PC-3 (cell line): ENCODE results near the gene SYT1. TPM values are rescaled to one million over a fixed set of nuclear protein-coding genes. Genes with fewer than 3 reads are reported as not detected.

ENCODE experiments used
- ATAC-seq: fragments of 200-7000 bp; cut with Tn5 transposase; 2 replicates; pipeline ENCODE4 v1.9.1; 2020; ENCODE audit warnings: mild to moderate bottlenecking, moderate library complexity
- BruUV-seq: library from RNA; stranded (reverse); fragments of 400-500 nt; replicated peaks from 2 replicates; lab custom pipeline; 2021; lab: Mats Ljungman, UMichigan
- CTCF ChIA-PET: fragments of 300-600 bp; sonication (Branson Sonifier 250); formaldehyde crosslinking; loops from one replicate; lab custom pipeline; 2022; ENCODE audit warnings: antibody characterized with exemption; lab: Charles Lee
- POLR2A ChIA-PET: fragments of 300-600 bp; sonication (Branson Sonifier 250); formaldehyde crosslinking; loops from one replicate; lab custom pipeline; 2022; ENCODE audit warnings: antibody characterized with exemption; ENCODE audit not compliant: unreplicated experiment; lab: Charles Lee
- DNase-seq: peaks from one replicate; pipeline ENCODE4 v3.0.0-alpha.2; 2015
- H2AFZ ChIP-seq: fragments of 300-600 bp; sonication (generic); 2 replicates; pipeline ENCODE4 v1.6.0; 2016; ENCODE audit warnings: antibody characterized with exemption, low read length
- H3F3A ChIP-seq: fragments of 300-600 bp; sonication (generic); one replicate; pipeline ENCODE4 v1.6.0; 2017; ENCODE audit warnings: antibody characterized with exemption, low read length, control low read depth, mild to moderate bottlenecking; ENCODE audit not compliant: unreplicated experiment
- H3K27ac ChIP-seq: fragments of 300-600 bp; sonication (generic); 2 replicates; pipeline ENCODE4 v1.5.1; 2016; ENCODE audit warnings: mild to moderate bottlenecking, low read length
- H3K27me3 ChIP-seq: fragments of 300-600 bp; sonication (generic); 2 replicates; pipeline ENCODE4 v1.6.1; 2016; ENCODE audit warnings: low read length, mixed read lengths
- H3K36me3 ChIP-seq: fragments of 300-600 bp; sonication (generic); 2 replicates; pipeline ENCODE4 v1.6.1; 2016; ENCODE audit warnings: low read depth, mixed run types, low read length, mixed read lengths
- H3K4me1 ChIP-seq: fragments of 300-600 bp; sonication (generic); 2 replicates; pipeline ENCODE4 v1.5.1; 2016; ENCODE audit warnings: low read length; ENCODE audit not compliant: insufficient read depth
- H3K4me2 ChIP-seq: fragments of 300-600 bp; sonication (generic); 2 replicates; pipeline ENCODE4 v1.6.0; 2016; ENCODE audit warnings: low read length
- H3K4me3 ChIP-seq: fragments of 300-600 bp; sonication (generic); 2 replicates; pipeline ENCODE4 v1.5.1; 2016; ENCODE audit warnings: mild to moderate bottlenecking, low read length, mixed read lengths
- H3K79me2 ChIP-seq: fragments of 300-600 bp; sonication (generic); 2 replicates; pipeline ENCODE4 v1.6.1; 2017; ENCODE audit warnings: low read length, mixed read lengths
- H3K9ac ChIP-seq: fragments of 300-600 bp; sonication (generic); 2 replicates; pipeline ENCODE4 v1.6.0; 2016; ENCODE audit warnings: mild to moderate bottlenecking, low read length
- H3K9me2 ChIP-seq: fragments of 300-600 bp; sonication (generic); replicated peaks from 2 replicates; pipeline ENCODE4 v1.6.1; 2016; ENCODE audit warnings: mixed run types, low read length, mixed read lengths
- H3K9me3 ChIP-seq: fragments of 300-600 bp; sonication (generic); 2 replicates; pipeline ENCODE4 v1.6.1; 2016; ENCODE audit warnings: low read length, mixed read lengths
- H4K20me1 ChIP-seq: fragments of 300-600 bp; sonication (generic); 2 replicates; pipeline ENCODE4 v1.6.1; 2016; ENCODE audit warnings: low read length, mixed read lengths
- EZH2 ChIP-seq: fragments of 300-600 bp; sonication (generic); IDR thresholded peaks from one replicate; pipeline ENCODE4 v1.6.1; 2017; ENCODE audit warnings: antibody characterized with exemption, mild to moderate bottlenecking, low read length; ENCODE audit not compliant: unreplicated experiment
- EZH2phosphoT487 ChIP-seq: fragments of 300-600 bp; sonication (generic); IDR thresholded peaks from 2 replicates; pipeline ENCODE4 v1.6.1; 2018; ENCODE audit warnings: mild to moderate bottlenecking, antibody characterized with exemption, low read length, borderline replicate concordance
- intact Hi-C: fragments of 100-400 bp; cut with micrococcal nuclease; formaldehyde crosslinking; loops from 2 replicates; pipeline ENCODE4 v1.9.0; 2023
- total RNA-seq: library from RNA; depleted of rRNA; stranded (reverse); fragments of >200 nt; gene quantifications from 2 replicates; pipeline ENCODE4 v1.2.3, GENCODE V29; 2014
- TF ChIP-seq, protein P1 (sequence below): fragments of 300-600 bp; sonication (generic); conservative IDR thresholded peaks from 2 replicates; pipeline ENCODE4 v1.5.1; 2017; ENCODE audit warnings: antibody characterized with exemption, low read depth, mild to moderate bottlenecking, low read length

SYT1 gene
- total RNA-seq, 1 experiment from 2014 or later: 0.51 TPM

DNA sequence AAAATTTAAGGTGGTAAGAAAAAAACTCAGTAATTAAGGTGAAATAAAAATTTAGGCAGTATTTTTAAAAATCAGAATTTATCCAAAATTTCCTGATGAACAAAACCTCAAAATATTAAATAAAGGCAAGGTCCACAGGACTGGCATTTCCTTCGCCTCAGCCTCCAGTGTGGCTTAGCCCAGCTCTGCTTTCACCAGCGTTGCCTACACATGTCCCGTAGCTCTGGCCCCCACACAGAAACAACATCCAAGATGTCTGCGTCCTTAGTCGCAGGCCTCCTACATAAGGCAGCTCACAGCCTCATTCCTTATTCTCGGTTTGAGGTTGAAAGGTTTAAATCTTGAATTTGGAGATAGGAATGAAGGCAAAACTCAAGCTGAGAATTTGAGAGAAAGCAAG, 274.3 kb downstream of the SYT1 start:
- ATAC-seq (no peak), DNase-seq (no peak)
- Histone ChIP-seq H3K27me3 (no peaks in the 10 kb centered on the region), H3K27ac (no peak overlapping the region), H3K9me3 (no peaks in the 10 kb centered on the region), H3K79me2 (no peaks in the 10 kb centered on the region), H2AFZ (no peak overlapping the region), H3K4me2 (no peak overlapping the region), H3K9ac (no peak overlapping the region), H3K4me1 (no peaks in the 10 kb centered on the region), H3F3A (no peaks in the 10 kb centered on the region), H3K4me3 (no peak overlapping the region), H3K36me3 (no peaks in the 10 kb centered on the region), H3K9me2 (no peaks in the 10 kb centered on the region), H4K20me1 (no peaks in the 10 kb centered on the region)
- ChIA-PET CTCF (no interaction called here), POLR2A (no interaction called here)
- TF ChIP-seq EZH2: no peak
- no peak for TF ChIP-seq EZH2phosphoT487
- TF ChIP-seq, protein P1, sequence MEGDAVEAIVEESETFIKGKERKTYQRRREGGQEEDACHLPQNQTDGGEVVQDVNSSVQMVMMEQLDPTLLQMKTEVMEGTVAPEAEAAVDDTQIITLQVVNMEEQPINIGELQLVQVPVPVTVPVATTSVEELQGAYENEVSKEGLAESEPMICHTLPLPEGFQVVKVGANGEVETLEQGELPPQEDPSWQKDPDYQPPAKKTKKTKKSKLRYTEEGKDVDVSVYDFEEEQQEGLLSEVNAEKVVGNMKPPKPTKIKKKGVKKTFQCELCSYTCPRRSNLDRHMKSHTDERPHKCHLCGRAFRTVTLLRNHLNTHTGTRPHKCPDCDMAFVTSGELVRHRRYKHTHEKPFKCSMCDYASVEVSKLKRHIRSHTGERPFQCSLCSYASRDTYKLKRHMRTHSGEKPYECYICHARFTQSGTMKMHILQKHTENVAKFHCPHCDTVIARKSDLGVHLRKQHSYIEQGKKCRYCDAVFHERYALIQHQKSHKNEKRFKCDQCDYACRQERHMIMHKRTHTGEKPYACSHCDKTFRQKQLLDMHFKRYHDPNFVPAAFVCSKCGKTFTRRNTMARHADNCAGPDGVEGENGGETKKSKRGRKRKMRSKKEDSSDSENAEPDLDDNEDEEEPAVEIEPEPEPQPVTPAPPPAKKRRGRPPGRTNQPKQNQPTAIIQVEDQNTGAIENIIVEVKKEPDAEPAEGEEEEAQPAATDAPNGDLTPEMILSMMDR: no peak
- intact Hi-C loops: no loop called here
- no TSS peak for BruUV-seq

- BruUV-seq: no TSS peak
- no peak for ATAC-seq
- POLR2A ChIA-PET: no interaction called here
Observed at GRCh38 chr12:79140711-79141110, 276.1 kb downstream of the SYT1 start.

DNA sequence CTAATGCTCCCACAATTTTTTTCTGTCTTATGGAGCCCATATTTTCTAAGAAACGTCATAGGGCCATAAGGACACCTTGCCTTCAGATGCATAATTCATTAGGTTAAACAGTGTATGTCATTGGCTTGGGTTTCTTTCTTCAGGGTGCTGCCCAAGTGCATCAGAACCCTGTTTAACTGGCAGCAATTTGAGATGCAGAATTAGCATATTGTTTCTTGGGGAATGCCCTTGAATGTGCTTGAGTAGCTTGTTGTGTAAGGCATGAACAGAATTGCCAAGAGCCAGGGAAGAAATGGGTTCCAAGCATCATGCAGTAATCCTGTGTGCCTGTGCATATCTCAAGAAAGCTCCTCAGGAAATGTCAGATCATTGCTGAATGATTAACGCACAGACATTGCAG, 277.2 kb downstream of the SYT1 start:
- no TSS peak for BruUV-seq

More at GRCh38 chr12:79140711-79141110, 276.1 kb downstream of the SYT1 start:
- H3K79me2 ChIP-seq: no peaks in the 10 kb centered on the region
- TF ChIP-seq, protein P1: no peak
- TF ChIP-seq EZH2phosphoT487: no peak
- no peak for TF ChIP-seq EZH2
- no peak overlapping the region for H3K4me3 ChIP-seq
- H3K27ac ChIP-seq: no peak overlapping the region
- intact Hi-C loops: no loop called here
- no peaks in the 10 kb centered on the region for H3K9me3 ChIP-seq
- no peaks in the 10 kb centered on the region for H3K27me3 ChIP-seq
- no peaks in the 10 kb centered on the region for H3F3A ChIP-seq
- no peaks in the 10 kb centered on the region for H3K9me2 ChIP-seq
- CTCF ChIA-PET: no interaction called here
- no peaks in the 10 kb centered on the region for H3K36me3 ChIP-seq
- no peak overlapping the region for H3K4me2 ChIP-seq
- H4K20me1 ChIP-seq: no peaks in the 10 kb centered on the region
- no peaks in the 10 kb centered on the region for H3K4me1 ChIP-seq
- no peak for DNase-seq
- H3K9ac ChIP-seq: no peak overlapping the region
- no peak overlapping the region for H2AFZ ChIP-seq

More for the DNA sequence above, 277.2 kb downstream of the SYT1 start:
- Histone ChIP-seq H3K27ac (no peak overlapping the region), H3K4me3 (no peak overlapping the region), H3F3A (no peaks in the 10 kb centered on the region), H3K4me1 (no peaks in the 10 kb centered on the region), H2AFZ (no peak overlapping the region), H3K27me3 (no peaks in the 10 kb centered on the region), H3K79me2 (no peaks in the 10 kb centered on the region), H3K9me2 (no peaks in the 10 kb centered on the region), H3K9me3 (no peaks in the 10 kb centered on the region), H3K36me3 (no peaks in the 10 kb centered on the region), H3K4me2 (no peak overlapping the region), H3K9ac (no peak overlapping the region), H4K20me1 (no peaks in the 10 kb centered on the region)
- TF ChIP-seq, protein P1: no peak
- TF ChIP-seq EZH2phosphoT487: no peak
- no peak for TF ChIP-seq EZH2
- CTCF ChIA-PET: no interaction called here
- POLR2A ChIA-PET: no interaction called here
- DNase-seq (no peak), ATAC-seq (no peak)
- intact Hi-C loops: no loop called here
